Right lobe of liver (tissue), 6 donors: ENCODE measurements around the gene CELF2. TPM values are rescaled to one million over a fixed set of nuclear protein-coding genes. Genes with fewer than 3 reads are reported as not detected.

Experiments used
- ATAC-seq, 4 donors: fragments of 200-7000 bp; cut with Tn5 transposase; one replicate each; pipeline ENCODE4 v1.9.1; 2020; ENCODE audit warnings: mild to moderate bottlenecking in 4 of 4, moderate library complexity in 4 of 4
- DNase-seq, 3 donors: peaks; one replicate each; pipeline ENCODE4 v3.0.0-alpha.2; 2020
- H3K27ac ChIP-seq, 3 donors: fragments of 200-600 bp; one replicate each; pipeline ENCODE4 v1.8.0; 2022
- H3K27me3 ChIP-seq, 2 donors: fragments of 200-600 bp; one replicate each; pipeline ENCODE4 v1.8.0; 2022
- H3K36me3 ChIP-seq, 4 donors: fragments of 200-600 bp; sonication (generic) in 1 of 4; one replicate each; pipeline versions ENCODE4 v1.5.1 to v1.8.0; 2017 to 2022; ENCODE audit warnings: control low read depth in 1 of 4
- H3K4me1 ChIP-seq, 4 donors: fragments of 200-600 bp; sonication (generic) in 1 of 4; one replicate each; pipeline versions ENCODE4 v1.5.1 to v1.8.0; 2017 to 2022; ENCODE audit warnings: control low read depth in 1 of 4
- H3K4me3 ChIP-seq, 3 donors: fragments of 200-600 bp; one replicate each; pipeline ENCODE4 v1.8.0; 2022
- H3K9me3 ChIP-seq, 4 donors: fragments of 200-600 bp; sonication (generic) in 1 of 4; one replicate each; pipeline versions ENCODE4 v1.5.1 to v1.8.0; 2017 to 2022; ENCODE audit warnings: control low read depth in 1 of 4
- CTCF ChIP-seq, 4 donors: fragments of 200-600 bp in 3 of 4; fragments of 450-650 bp in 1 of 4; IDR thresholded peaks; one replicate each; pipeline versions ENCODE4 v1.5.1 to v1.8.0; 2016 to 2022; ENCODE audit warnings: antibody characterized with exemption in 4 of 4, mild to moderate bottlenecking in 2 of 4
- POLR2A ChIP-seq: fragments of 450-650 bp; IDR thresholded peaks from one replicate; pipeline ENCODE4 v1.6.1; 2017; ENCODE audit warnings: antibody characterized with exemption, mild to moderate bottlenecking
- WGBS: methylation state at CpG from one replicate; pipeline ENCODE4 v1.1.6; 2018; ENCODE audit warnings: low coverage, low lambda C conversion rate; ENCODE audit not compliant: insufficient coverage; ENCODE audit errors: missing lambda C conversion rate; 5-methylcytosine and 5-hydroxymethylcytosine counted together
- intact Hi-C, 2 donors: fragments of 100-400 bp; cut with DNase I; formaldehyde crosslinking; loops; one replicate each; pipeline versions ENCODE4 v1.11.2 to v1.14.1; 2022
- total RNA-seq, 6 experiments: library from RNA; depleted of rRNA in 2 of 6; stranded (reverse); fragments of >200 nt in 2 of 6; fragmentation: NEBNext Ultra II Directional in 3 of 6; extraction: Animal tissue kit (Norgen Biotek cat#: 25700) in 3 of 6; gene quantifications; one replicate each; pipeline versions ENCODE4 v1.1.0 to v1.2.4, GENCODE V29; 2016 to 2023
- donor health status: DM: no; HTN: yes; CAD: no.
- donor health status: DM: no; HTN: no; CAD: no.
- donor health status: DM: no; HTN: no; CAD: no.
- donor health status: DM: no; HTN: yes; CAD: no.
- donor health status: DM: no; HTN: yes; CAD: no.

The CELF2 gene
- total RNA-seq, 6 experiments from 2014 or later, result 2.4 to 6.2 (median 3.7) TPM

- DNase-seq (no peak), ATAC-seq (no peak)
- no peak overlapping the region for H3K27ac ChIP-seq
- H3K27me3 ChIP-seq, result no peaks in the 10 kb centered on the region
- no peaks in the 10 kb centered on the region for H3K36me3 ChIP-seq
- intact Hi-C loops, result no loop called here
- no peaks in the 10 kb centered on the region for H3K9me3 ChIP-seq
- H3K4me3 ChIP-seq, result no peak overlapping the region
- H3K4me1 ChIP-seq, result no peaks in the 10 kb centered on the region
- TF ChIP-seq POLR2A (no peak), CTCF (IDR thresholded peaks at IDR 0.05) (no peak)
- WGBS, result 42% methylated on average over 3 of the region's 5 CpGs
Measured at GRCh38 chr10:11250304-11250703, 232.6 kb downstream of the CELF2 start.

DNA sequence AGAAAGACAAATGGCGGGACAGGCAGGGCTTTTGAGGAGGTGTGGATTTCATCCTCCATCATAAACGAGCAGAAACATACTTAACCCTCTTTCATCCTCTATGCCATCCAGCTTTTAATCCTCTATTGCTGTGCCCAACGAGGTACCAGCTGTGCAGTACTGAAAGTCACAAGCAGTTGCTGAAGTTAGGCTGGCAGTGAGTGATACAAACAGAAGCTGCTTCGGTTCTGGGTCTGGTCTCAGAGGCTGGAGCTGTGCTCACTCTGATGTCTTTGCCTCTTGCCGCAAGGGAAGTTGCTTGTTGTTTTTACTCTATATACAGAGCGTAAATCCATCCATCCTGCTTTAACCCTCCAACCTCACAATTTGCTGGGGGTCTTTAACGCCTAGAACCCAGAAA, 235.2 kb downstream of the CELF2 start:
- H3K27me3 ChIP-seq, result no peaks in the 10 kb centered on the region
- no peak for DNase-seq
- no peak for TF ChIP-seq CTCF (IDR thresholded peaks at IDR 0.05)
- TF ChIP-seq POLR2A, result no peak
- H3K27ac ChIP-seq, result no peak overlapping the region
- H3K9me3 ChIP-seq, result no peaks in the 10 kb centered on the region
- no peak overlapping the region for H3K4me3 ChIP-seq
- intact Hi-C loops, result no loop called here
- H3K36me3 ChIP-seq, result no peaks in the 10 kb centered on the region
- WGBS, result 52% methylated on average over 7 of the region's 7 CpGs
- no peak for ATAC-seq
- H3K4me1 ChIP-seq, result no peaks in the 10 kb centered on the region

GRCh38 chr10:11253385-11254002, 235.8 kb downstream of the CELF2 start:
- no peak for TF ChIP-seq CTCF (IDR thresholded peaks at IDR 0.05)
- TF ChIP-seq POLR2A, result no peak
- Histone ChIP-seq H3K27me3 (no peaks in the 10 kb centered on the region), H3K4me1 (no peaks in the 10 kb centered on the region), H3K27ac (no peak overlapping the region), H3K9me3 (no peaks in the 10 kb centered on the region), H3K36me3 (no peaks in the 10 kb centered on the region), H3K4me3 (no peak overlapping the region)
- DNase-seq (no peak), ATAC-seq (no peak)
- WGBS, result 70% methylated on average over 10 of the region's 10 CpGs
- intact Hi-C loops, result no loop called here

DNA sequence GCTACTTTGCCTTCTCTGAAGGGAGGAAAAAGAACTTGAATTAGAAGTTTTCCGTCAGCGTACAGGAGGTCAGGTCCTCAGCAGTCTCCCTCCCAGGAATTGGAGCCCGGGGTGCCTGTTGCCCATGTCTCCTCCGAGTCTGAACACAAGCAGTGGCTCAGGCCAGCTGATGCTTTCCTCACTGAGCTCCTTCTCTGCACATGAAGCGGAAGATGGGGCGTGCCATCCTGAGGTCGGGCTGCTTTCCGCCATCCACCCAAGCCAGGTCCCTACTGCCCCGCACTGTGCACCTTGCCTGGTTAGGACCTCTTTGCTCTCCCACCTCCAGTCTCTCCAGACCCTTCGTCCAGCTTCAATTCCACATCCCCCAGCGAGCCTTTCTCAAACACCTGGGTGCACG, 237.5 kb downstream of the CELF2 start:
- 59% methylated on average over 4 of the region's 12 CpGs for WGBS
- DNase-seq (no peak), ATAC-seq (no peak)
- TF ChIP-seq POLR2A, result no peak
- TF ChIP-seq CTCF (IDR thresholded peaks at IDR 0.05), result no peak
- Histone ChIP-seq H3K27ac (no peak overlapping the region), H3K4me1 (no peaks in the 10 kb centered on the region), H3K4me3 (no peak overlapping the region), H3K27me3 (no peaks in the 10 kb centered on the region), H3K36me3 (no peaks in the 10 kb centered on the region), H3K9me3 (no peaks in the 10 kb centered on the region)
- intact Hi-C loops, result no loop called here
